D721Med (cell line): ENCODE data around the gene TRMT61A.

Source experiments
- DNase-seq: peaks from one replicate; pipeline ENCODE4 v3.0.0; 2011; ENCODE audit warnings: low spot score; ENCODE audit not compliant: insufficient read length
- FAIRE-seq: peaks from 2 replicates; lab custom pipeline; 2011; peaks lifted over from hg19 to GRCh38; lab: Jason Lieb, UNC
- CTCF ChIP-seq: IDR thresholded peaks from 2 replicates; pipeline ENCODE4 v1.5.1; 2012; ENCODE audit warnings: mild to moderate bottlenecking, control low read depth; ENCODE audit not compliant: insufficient read depth; ENCODE audit errors: missing control alignments

TRMT61A gene

GRCh38 chr14:103578401-103579075 is 49.5 kb downstream of the TRMT61A start:
- no peak for FAIRE-seq
- DNase-seq: no peak

GRCh38 chr14:103581206-103581605 is 52.2 kb downstream of the TRMT61A start:
- no peak for TF ChIP-seq CTCF
- DNase-seq: no peak
- no peak for FAIRE-seq

More at GRCh38 chr14:103578401-103579075, 49.5 kb downstream of the TRMT61A start:
- TF ChIP-seq CTCF: no peak

GRCh38 chr14:103581954-103582703 is 53.1 kb downstream of the TRMT61A start:
- FAIRE-seq (no peak), DNase-seq (no peak)
- TF ChIP-seq CTCF: no peak

GRCh38 chr14:103584326-103584915 is 55.4 kb downstream of the TRMT61A start:
- DNase-seq: no peak
- TF ChIP-seq CTCF: no peak
- FAIRE-seq: no peak
